NCI-H128 (cell line): ENCODE results near the gene ZNF599.

ENCODE experiments used
- DNase-seq: peaks from one replicate; lab custom pipeline; 2025; ENCODE audit not compliant: unreplicated experiment; lab: John Stamatoyannopoulos, UW

ZNF599 gene

DNA sequence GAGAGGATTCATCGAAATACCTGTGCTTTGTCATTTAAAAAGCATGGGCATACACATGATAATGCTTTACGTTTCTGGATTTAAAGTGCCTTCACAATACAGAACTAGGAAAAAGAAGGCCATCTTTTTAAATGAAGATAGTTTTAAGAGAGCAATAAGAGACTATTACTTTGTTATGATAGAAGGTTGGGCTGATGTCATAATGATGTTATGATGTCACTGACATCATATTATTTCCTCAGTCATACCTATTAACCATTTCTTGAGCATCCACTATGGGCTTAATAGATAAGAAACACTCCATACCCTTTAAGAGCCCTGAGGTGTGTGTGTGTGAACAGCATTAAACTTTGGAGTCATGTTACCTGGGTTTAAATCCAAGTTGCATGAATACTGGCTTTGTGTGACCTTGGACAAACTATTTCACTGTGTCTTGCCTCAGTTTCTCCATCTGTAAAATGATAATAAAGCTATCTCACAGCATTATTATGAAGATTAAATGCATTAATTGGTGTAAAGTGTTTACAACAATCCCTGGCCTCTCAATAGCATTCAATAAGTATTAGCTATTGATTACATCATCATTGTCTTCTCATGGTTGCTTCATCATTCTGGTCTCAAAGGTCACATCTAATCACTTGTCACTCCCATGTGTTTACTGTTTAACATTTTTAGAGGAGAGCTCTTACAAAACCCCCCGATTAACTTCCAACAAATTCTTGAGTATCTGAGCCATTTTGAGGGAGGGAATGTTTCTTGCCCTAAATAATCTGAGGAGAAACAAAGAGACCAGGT is 27.9 kb downstream of the ZNF599 start:
- no peak for DNase-seq

DNA sequence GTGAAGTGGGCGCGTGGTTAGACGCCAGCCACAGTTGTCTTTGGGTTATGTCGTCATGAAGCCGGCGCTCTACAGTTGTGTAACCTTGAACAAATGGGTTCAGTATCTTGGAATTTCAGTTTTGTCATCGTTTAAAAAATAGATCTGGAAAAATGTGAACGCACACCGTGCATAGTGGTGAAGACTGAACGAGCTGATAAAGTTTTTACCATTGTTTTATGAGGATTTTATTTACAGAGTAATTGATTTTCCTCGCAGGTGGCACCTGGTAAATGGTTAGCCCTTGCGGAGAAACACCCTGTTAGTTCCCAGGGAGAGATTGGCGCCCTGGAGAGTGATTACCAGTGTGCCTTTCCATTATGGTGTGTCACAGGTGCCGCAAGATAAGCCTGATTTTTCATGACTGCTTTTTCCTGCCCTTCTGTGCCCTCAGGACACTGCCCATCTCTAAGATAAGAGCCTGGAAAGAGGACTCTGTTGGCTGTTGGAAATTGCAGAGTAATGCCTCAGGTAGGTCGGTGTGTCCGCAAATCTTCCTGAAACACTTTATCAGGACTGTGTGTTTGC is 38.4 kb downstream of the ZNF599 start:
- no peak for DNase-seq

DNA sequence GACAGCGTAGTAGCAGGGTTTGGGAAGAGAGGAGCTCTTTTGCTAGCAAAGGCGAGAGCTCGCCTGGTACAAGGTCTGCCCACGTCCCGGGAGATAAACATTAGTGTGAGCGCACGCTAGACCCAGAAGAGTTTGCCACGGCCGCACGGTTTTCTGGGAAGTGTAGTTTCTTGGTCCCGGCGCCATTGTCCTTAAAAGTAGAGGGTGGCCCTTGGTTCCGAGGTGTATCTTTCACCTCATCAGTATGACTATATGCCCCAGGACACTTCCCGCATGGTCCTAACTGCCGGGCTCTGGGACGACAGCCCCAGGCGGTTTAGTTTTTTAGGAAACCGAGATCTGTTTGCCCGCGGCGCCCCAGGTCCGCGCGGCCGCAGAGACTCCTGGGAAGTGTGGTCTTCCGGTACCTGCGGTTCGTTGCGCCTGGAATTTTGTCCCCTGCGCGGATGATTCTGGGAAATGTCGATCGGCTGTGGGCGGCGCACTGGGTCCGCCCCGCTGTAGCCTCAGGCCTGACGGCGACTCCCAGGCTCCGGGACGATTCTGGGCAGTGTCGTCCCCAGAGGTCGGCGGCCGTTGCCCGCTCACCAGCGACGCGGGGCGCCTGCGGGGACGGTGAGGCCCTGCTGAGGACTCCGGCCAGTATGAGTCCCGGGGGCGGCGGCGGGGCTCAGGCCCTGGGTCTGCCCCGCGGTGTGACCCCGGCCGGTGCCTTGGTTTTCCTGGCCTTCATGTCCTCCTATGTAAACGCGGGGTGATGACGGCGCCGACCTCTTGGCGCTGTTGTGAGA is 39.1 kb downstream of the ZNF599 start, which contains the start of gene ZNF181:
TSS of gene ZNF181 (plus strand) at position 498 of the 791 bp plus-strand sequence. CDS start 795 bp downstream, outside the sequence.
- peak; percentile 73 for DNase-seq

DNA sequence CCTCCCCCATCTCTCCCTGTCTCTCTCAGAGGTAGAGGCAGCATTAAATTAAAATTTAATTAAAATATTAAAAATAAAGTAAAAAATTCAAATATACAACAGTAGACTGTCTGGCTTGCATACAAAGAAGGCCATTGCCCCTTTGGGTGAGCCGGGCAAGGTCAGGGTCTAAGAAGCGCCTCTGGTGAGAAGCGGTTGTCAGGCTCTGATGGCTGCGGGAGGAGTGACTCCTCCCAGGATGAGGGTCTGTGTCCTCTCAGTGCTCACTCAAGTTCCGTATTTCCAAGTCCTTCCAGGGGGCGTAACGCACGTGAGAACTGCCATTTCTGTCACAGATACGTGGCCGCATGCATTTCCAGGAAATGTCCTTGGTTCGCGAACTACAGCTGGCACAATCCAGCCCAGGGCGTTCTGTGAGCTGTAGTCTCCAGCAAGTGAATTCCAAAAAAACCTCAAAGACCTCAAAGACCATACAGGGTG is 39.7 kb downstream of the ZNF599 start:
- DNase-seq: no peak

DNA sequence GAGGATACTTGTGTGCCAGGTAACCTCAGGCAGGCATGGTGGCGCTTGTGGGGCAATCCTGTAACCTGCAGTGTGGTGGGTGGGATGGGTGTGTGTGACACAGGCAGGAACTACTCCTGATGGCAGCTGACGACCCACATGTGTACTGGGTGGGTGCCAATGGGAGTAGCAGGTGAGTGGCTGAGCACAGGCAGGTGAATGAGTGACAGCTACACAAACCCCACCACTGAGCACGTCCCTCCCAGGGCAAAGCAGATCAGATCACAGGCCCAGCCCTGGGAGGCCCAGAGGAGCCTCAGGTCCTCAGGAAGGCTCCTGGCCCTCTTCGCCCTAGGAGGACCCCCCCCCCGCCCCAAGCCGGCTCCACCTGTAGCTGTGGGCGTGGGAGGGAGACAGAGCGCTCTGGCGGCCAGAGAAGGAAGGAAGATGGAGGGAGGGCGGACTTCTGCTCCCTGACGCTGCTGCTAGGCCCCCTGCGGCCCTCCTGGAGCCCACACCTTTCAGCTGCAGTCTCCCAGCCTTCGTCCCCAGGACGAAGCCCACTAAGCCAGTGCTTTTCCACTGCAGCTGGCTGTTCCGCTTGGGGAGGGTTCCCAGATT is 40.3 kb downstream of the ZNF599 start:
- no peak for DNase-seq

DNA sequence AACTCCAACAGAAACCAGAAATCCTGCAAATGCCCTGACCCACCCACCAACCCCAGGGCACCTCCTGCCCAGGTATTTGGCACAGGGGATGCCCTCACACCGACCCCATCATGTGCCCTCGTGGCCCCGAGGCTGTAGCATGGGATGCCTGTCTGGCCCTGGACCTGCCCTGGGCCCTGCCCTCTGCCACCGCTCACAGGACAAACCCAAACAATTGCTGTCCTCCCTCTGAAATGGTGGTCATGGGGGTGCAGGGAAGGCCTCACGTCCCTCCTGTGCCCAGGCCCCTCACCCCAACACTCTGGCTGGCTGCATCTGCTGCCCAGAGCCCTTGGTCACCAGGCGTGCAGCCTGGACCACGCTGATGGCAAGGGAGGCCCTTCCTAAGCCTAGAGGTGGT is 41.1 kb downstream of the ZNF599 start:
- DNase-seq: no peak

DNA sequence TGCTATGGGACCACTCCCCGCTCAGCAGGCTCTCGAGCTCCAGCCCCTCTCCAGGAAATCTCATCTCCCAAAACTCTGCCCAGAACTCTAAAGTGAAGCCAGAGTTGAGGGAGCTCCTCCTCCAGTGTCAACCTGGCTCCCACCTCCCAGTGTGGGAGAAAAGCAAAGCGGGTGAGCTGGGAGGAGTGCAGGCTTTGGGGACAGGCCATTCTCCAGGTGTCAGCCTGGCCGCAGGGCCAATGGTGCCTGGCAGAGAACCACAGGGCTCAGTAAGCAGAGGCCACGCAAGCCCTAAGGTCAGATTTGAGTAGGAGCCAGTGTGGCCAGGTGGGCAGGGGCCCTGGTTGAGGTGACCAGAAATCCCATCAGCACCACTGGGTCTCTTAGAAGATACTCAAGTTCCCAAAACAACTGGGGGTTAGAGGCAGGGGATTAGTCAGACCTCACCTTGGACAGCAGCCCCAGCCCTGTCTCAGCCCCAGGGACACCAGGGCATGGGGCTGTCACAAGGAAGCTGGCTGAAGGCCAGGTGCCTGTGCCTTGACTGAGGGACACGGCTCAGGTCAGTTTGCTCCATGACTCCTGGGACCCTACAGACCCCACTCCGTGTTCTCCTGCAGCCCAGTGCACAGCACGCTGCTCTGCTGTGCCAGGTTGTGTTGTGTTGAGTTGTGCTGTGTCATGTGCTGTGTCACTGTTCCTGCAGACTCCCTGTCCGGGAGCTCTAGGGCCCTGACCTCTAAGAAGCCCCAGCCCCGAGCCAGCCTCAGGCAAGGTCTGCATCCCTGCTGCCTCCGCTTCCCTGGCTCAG is 41.8 kb downstream of the ZNF599 start:
- DNase-seq: no peak

DNA sequence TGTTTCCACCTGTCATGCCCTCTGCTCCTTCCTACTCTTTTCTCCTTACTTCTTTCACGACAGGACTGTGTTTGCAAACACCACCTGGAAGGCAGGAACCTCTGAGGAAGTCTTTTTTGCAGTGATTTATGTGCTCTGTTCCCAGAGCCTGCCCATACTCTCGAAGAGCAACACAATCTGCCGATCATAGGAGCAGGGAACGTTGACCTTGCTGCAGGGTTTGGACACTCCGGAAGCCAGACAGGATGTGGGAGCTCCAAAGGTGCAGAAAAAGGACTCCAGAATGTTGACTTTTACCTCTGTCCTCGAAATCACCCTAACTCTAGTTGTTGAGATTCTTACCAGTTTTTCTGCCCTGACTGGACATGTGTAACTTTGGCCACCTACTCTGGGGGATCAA is 47.6 kb downstream of the ZNF599 start:
- no peak for DNase-seq

DNA sequence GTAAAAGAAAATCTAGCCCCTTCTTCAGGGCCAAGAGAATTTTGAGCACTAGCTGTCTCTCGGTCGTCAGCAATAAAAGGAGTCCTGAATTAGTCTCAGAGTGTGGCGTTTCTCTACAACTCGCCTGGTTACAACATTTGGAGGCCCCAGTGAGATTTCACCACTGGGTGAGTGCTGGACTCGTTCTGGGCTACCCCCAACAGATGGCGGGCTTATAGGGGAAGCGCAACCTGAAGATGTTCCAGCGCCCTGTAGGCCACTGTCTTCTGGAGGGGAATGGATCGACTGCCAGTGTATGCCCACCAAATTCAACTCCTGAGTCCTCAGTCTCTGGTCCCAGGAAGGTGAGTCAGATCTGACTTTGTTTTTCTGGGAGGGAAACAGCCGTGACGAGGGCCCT is 50.7 kb downstream of the ZNF599 start:
- no peak for DNase-seq

DNA sequence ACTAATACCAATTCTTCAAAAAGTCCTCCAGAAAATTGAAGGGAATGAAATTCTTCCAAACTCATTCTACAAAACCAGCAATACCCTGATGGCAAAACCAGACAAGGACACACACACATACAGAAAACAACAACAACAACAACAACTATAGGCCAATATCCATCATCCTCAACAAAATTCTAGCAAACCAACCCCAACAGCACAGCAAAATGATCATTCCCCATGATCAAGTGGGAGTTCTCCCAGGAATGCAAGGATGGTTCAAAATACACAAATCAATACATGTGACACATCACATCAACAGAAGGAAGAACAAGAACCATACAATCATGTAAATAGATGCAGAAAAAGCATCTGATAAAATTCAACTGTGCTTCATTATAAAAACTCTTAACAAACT is 57.7 kb downstream of the ZNF599 start:
- no peak for DNase-seq

DNA sequence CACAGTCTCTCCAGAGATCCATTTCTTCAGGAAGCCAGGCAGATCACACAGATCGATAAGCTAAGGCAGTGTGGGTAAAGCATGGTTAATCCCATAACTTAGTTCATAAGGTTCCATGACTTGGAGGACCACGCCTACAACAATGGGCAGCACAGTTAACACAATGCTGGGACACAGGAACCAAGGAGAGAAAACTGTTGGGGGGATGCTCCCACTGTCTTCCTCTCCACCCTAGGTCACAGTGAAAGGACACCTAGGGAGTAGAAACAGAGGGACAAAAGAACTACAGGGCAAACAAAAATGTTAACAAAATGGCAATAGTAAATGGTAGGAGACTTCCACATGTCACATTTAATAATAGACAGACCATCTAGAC is 59.8 kb downstream of the ZNF599 start:
- no peak for DNase-seq

DNA sequence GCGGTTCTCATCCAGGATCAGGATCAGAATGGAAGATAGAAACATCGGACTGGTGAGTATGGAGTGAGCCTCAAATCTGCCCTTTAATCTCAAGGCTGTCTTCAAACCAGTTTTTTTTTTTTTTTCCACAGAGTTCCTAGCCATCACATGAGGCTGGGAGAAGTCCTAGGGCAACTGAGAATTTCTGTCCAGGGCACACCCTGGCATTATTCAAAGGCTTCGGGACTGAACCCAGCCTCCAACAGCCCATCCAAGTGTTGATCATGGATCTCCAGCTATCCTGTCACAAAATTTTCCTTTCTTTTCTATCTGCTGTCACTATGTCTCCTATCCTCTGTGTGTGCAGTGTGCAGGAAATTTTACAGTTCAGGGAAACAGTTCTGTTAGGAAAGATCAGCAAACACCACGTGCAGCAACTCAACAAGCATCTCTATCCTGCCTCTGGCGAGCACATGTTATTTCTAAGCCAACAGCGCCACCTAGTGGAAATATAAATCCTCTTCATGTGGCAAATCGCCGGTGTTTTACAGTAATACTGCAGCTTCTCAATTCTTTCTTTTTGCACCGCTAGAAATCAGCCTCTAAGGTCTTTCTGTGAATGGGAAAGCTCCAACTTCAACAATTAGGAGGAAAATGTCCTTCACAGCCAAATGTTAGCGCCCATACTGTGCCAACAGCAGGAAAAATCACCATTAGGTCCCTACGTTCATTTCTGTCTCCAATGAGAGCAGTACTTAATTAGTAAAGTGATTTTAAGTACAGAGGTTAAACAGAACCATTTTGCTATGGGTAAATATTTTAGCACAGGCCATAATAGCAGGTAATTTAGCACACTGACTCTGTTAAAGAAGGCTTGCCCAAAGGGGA is 60.4 kb downstream of the ZNF599 start:
- peak; percentile 55 for DNase-seq

DNA sequence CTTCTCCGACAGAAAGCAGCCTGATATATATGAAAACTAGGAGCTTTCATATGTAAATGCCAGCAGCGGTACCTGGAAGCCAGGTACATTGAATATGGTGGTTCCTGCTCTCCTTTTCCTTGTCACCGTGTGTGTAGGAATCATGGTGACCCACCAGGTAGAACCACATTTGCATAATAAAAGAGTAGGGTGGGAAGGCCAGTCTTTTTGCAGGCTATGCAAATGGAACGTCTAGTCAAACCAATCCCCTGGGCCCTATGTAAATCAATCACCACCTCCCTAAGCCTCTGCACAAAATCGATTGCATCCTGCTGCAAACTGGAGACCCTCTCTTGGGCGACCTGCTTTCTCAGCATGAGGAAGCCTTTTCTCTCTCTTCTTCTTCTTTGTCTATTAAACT is 61.1 kb downstream of the ZNF599 start:
- DNase-seq: no peak
